GM18873 (cell line): Measurements from ENCODE around the gene ATP5MG.
"Not testable (repeated sequence)": the region's sequence is repeated elsewhere in the genome, so short reads cannot be mapped to it uniquely, and the experiment has no call there.

ENCODE experiments used
- ATAC-seq: cut with Tn5 transposase; IDR thresholded peaks from one replicate; pipeline ENCODE4 v1.9.1; 2021; ENCODE audit warnings: mild to moderate bottlenecking, moderate library complexity, moderate number of reproducible peaks; ENCODE audit not compliant: unreplicated experiment, low FRiP score

ATP5MG gene, protein sequence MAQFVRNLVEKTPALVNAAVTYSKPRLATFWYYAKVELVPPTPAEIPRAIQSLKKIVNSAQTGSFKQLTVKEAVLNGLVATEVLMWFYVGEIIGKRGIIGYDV

DNA sequence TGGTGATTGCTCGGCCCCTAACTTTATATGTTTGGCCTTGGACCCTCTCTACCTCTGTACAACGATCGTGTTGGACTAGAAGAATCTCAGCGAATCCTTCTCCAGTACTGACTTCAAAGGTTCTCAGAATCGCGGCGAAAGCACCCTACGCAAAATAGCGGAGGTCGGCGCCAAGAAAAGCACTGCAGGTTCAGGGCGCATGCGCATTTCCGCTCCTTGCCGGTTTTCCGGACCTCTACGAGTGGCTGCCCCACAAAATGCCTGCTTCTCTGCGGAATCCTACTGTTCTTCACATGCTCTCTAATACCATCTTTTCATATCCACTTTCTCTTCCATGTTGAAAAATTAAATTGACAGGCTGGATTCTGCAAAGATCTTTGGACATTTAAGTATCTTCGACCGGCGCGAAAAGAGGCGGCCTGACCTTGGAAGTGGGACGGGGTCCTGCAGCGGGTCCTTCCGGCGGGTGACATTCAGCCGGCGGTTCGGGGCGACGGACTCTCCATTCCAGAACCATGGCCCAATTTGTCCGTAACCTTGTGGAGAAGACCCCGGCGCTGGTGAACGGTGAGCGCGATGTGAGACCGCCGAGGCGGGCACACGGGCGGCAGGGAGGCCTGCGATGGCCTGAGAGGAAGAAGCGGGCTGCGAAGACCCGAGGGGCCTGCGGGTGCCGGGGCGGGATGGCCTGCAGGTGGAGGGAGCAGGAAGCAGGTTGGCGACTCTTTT, at the start of gene ATP5MG:
Gene ATP5MG (plus strand): TSS at position 456 of the 729 bp plus-strand sequence. CDS start 60 bp downstream, at position 516.
- peak; percentile 46 for ATAC-seq

DNA sequence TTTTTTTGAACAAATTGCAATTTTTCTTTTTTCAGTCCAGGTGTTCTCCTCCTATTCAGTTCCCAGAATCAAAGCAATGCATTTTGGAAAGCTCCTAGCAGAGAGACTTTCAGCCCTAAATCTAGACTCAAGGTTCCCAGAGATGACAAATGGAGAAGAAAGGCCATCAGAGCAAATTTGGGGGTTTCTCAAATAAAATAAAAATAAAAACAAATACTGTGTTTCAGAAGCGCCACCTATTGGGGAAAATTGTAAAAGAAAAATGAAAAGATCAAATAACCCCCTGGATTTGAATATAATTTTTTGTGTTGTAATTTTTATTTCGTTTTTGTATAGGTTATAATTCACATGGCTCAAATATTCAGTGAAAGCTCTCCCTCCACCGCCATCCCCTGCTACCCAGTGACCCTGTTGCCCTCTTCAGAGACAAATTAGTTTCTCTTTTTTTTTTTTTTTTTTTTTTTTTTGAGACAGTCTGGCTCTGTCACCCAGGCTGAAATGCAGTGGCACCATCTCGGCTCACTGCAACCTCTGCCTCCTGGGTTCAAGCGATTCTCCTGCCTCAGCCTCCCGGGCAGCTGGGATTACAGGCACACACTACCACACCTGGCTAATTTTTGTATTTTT, 48.2 kb upstream of the ATP5MG start:
- ATAC-seq = no peak

DNA sequence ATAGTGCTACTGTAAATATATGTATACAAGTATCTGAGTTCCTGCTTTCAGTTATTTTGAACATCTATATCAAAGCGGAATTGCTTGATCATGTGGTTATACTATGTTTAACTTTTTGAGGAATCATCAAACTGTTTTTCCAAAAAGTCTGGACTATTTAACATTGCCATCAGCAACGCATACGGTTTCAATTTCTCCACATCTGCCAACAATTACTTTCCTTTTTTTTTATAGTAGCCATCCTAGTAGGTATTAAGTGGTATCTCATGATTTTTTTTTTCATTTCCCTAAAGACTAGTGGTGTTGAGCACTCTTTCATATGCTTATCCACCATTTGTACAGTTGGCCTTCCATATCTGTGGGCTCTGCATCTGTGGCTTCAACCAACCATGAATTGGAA, 43.3 kb upstream of the ATP5MG start:
- no peak for ATAC-seq

DNA sequence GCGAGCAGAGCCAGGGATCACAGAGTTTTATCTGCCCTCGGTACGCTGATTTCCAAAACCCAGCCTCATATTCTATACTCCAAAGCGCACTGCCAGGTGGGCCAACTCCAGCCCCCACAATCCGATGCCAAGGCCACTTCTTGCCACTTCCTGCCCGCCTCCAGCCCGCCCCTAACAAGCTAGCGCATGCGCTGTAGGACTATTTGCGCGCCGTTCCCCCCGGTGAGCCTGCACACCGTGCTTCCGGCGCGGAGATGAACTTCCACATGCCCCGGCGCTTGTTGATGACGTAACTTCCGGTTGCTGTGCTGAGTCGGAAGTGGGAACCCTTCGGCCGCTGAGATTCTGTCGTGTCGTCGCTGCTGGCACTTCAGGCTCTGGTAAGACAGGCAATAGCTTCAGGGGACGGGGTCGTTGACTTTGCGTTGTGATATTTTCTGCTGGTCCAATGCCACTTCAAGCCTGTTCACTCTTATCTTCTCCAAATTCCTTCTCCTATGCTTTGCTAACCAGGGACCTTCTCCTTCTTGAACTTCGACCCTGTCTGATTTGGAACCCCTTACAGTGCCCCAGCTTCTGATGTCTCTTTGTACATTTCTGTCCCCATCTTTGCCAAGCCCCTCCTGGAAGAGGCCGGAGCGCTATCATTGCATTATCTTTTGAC, 42.0 kb upstream of the ATP5MG start, which contains the start of gene UBE4A:
Gene UBE4A (plus strand): TSS at position 306 of the 664 bp plus-strand sequence. CDS start 5,481 bp downstream, outside the sequence.
- ATAC-seq = peak; percentile 77

DNA sequence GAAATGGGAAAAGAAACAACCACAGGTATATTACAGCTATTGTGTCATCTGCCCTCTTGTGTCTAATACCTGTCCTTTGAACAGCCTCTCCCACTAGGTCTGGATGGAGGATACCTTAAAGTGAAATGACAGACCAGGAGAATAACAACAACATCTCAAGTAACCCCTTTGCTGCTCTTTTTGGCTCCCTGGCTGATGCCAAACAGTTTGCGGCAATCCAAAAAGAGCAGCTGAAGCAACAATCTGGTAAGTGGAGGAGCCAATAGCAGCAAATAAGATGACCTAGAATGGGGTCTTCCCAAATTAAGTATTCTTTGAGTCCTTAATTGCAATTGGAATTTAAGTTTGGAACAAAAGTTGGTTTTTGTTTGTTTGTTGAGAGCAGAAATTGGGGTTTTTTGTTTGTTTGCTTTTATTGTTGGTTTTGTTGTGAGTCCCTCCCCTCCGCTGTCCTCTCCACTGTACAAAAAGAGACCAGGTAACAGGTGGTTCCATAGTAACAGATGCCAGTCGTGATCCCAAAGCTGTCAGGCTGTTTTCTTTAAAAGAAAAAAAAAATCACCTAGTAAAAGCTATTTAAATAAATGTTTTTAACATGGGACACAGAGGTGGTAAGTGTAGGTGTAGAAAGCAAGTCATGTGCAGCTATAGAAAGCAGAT, 36.3 kb upstream of the ATP5MG start:
- ATAC-seq = no peak

DNA sequence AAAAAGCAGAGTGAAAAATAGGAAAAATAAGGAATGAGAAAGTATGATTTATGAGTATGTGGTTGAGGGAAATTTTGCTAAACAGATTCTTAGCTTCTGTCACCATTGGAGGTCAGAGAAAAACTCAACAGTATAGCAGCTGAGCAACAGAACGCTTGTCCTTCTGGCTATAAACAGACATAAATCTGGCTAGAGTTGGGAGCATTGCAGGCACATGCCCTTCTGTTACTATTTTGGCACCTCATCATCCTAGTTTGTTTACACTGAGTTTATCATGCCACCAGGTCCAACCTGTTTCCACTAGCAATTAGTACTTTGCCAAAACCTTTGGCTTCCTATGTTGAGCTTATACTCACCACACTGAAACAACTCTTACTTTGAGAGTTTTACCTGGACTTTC, 35.1 kb upstream of the ATP5MG start:
- ATAC-seq = no peak

DNA sequence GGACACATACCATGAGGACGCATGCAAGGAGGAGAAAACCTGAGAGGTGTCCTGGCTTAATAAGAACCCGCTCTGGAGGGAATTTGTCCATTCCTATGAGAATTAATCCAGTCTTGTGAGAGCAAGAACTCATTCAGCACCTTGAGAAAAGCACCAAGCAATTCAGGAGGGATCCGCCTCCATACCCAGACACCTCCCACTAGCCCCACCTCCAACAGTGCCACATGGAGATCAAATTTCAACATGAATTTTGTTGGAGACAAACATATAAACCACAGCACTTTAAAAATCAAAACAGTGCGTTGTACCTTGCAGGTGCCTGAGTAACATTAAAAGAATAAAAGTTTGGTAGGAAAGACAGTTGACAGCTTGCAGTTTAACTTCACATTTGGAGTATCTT, 30.6 kb upstream of the ATP5MG start:
- ATAC-seq = no peak

DNA sequence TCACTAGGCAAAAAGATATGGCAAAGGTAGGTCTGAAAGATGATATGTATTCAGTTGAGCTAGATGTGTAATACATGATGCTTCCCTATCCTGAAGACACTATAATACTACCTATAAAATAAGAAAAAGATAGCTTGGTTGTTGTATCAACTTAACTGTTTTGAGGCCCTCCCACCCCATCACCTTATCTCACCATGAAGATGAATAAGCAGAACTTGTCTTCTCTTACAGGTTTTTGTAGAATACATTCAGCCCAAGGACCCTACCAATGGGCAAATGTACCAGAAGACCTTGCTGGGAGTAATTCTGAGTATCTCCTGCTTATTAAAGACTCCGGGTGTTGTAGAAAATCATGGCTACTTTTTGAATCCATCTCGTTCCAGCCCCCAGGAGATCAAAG, 28.1 kb upstream of the ATP5MG start:
- ATAC-seq = no peak

DNA sequence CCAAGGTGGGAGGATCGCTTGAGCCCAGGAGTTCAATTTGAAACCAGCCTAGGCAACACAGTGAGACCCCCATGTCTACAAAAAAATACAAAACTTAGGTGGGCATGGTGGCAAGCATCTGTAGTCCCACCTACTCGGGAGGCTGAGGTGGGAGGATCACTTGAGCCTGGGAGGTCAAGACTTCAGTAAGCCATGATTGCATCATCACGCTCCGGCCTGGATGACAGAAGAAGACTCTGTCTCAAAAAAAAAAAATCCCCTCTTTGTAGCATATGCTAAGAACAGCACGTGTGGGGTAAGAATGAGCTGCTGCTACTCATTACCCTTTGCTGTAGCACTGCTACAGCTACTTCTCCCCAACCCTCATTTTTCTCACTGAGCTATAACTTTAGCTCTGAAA, 27.5 kb upstream of the ATP5MG start:
- no peak for ATAC-seq

DNA sequence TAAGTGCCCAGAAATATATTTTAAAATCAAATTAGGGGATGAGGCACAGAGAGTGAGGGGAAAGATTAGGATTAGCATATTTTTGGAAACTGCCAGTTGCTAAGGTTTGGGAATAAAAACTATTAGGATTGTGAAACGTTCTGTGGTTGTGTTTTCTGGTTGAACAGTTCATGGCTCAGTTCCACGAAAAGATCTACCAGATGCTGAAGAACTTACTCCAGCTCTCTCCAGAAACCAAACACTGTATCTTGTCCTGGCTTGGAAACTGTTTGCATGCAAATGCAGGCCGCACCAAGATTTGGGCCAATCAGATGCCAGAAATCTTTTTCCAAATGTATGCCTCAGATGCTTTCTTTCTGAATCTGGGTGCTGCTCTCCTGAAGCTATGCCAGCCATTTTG, 26.7 kb upstream of the ATP5MG start:
- ATAC-seq = no peak

DNA sequence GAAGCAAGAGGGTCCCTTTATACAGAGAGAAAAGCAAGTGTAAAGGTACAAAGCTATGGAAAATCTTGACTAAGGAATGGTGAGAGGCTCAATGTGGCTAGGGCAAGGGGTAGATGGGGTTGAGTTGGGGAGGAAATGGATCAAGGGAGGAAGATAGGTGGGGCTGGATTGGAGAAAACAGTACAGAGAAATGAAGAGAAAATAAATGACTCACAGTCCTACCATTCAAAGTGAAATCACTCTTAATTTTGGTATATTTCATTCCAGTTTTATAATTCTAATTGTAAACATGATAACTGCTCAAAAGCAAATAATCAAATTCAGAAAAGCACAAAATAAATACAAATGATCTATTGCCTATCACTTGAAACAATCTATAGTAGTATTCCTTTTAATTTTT, 25.4 kb upstream of the ATP5MG start:
- no peak for ATAC-seq

DNA sequence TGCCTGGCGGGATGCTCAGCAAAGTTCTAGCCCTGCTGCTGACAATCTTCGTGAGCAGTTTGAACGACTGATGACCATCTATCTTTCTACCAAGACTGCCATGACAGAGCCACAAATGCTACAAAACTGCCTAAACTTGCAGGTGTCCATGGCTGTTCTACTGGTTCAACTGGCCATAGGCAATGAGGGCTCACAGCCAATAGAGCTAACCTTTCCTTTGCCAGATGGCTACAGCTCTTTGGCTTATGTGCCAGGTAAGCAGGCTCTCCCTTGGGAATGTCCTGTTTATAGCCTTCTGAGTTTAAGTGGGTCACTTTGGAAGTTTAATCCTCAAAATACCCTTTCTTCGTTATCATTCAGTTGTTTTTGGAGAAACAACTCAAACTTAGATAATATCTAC, 21.9 kb upstream of the ATP5MG start:
- no peak for ATAC-seq

DNA sequence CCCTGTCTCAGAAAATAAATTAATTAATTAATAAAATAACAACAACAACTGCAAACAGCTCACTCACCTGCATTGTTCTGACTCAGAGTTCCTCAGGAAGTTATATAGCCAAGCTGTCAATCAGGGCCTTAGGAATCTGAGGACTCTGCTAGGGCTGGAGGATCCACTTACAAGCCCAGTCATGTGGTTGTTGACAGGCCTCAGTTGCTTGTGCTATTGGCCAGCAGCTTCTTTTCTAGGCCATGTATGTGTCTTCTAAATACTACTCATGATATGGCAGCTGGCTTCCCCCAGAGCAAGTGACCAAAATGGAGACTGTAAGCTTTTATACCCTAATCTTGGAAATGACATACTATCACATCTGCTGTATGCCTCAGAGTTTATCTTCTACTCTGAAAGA, 20.8 kb upstream of the ATP5MG start:
- no peak for ATAC-seq

DNA sequence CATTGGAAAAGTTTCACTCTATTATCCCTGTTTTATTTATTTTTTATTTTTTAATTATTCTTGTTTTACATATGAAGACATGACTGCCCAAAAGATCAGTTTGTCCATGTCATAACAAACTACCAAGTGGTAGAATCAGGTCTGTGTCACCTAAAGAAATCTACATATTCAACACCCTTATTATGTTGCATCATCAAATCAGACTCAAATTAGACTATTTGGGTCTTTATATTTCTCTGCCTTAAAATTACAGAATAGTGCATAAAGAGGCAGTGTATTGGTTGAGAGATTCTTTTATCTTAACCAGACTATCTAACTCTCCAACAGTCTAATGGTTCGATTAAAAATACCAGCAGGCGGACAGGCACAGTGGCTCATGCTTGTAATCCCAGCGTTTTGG, 18.5 kb upstream of the ATP5MG start:
- no peak for ATAC-seq

DNA sequence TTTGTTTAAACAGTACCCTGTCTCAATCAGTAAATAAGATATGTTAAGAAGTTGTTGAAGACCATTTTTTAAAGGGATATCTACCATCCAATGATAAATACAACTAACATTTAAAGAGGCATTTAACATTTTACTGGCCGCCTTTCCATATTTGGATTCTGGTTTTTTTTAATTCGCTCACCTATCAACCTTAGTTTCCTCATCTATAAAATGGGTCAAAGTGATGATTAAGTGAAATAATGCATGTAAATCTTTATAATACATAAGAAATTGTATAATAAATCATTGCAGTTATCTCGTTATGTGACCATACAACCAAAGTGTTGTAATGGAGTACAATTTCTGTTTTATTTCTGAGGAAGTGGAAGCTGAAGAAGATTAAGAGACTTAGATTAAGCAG, 17.7 kb upstream of the ATP5MG start:
- ATAC-seq = no peak

DNA sequence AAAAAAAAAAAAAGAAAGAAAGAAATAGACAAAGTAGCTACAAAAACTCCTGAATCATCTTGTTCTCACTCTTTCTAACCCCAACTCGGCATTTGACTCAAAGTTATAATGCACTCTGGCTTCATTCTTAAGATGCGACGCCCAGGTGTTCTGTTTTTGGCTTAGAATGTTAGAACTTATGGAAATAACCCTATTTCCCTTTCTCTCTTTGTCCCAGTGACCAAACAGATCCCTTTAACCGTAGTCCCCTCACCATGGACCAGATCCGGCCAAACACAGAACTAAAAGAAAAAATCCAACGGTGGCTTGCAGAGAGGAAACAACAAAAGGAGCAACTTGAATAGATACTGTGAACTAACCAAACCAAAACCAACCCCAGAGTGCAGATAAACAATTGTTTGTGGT, 5.3 kb upstream of the ATP5MG start:
- ATAC-seq = no peak

DNA sequence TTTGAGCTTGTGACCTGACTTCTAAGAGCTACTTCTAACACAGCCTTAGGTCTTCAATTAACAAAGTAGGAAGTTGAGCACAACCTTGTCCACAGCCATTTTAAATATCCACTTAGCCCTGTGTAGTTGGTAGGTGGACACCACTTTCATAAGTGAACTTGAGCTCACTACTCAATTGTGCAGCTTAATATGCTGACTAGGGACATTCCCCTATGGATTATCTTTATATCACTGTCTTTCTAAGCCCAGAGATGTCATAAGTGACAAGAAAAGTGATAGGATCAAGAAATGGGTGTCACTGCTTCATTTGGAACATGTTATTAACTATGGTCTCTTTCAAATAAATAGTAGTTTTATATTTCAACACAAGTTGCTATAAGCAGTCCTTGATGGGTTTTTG, 4.0 kb upstream of the ATP5MG start:
- no peak for ATAC-seq

DNA sequence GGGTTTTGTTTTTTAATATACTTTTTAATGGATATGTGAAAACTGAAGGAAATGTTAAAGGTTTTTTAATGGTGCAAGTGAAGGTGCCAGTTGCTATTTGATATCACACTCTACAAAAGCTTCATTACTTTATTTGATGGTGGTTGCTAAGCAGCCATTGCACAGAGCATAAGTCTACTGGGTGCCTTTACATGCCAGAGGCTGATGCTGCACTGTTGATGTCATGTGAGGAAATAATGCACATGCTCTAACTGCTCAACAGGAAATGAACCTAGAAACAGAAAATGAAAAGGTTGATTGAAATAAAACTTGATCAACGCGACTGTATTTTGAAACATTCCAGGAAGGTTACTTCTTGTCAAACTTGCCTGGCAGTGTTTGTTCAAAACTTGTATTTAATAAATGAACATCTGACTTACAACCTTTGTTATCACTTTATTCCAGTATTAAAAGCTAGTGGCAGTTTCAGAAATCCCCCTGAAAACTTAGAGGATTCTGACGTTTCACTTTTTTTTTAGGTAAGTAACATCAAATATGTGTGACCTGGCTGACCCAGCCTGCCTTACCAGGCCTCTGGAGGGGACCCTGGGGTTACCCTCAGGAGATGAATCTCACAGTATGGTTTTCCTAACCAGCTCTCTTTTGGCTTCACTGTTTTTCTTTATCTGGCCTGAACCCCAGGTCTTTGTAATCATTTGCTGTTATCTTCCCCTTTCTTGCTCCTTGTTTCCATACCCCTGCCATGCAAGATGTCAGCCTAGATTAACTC, 2.4 kb upstream of the ATP5MG start:
- no peak for ATAC-seq

DNA sequence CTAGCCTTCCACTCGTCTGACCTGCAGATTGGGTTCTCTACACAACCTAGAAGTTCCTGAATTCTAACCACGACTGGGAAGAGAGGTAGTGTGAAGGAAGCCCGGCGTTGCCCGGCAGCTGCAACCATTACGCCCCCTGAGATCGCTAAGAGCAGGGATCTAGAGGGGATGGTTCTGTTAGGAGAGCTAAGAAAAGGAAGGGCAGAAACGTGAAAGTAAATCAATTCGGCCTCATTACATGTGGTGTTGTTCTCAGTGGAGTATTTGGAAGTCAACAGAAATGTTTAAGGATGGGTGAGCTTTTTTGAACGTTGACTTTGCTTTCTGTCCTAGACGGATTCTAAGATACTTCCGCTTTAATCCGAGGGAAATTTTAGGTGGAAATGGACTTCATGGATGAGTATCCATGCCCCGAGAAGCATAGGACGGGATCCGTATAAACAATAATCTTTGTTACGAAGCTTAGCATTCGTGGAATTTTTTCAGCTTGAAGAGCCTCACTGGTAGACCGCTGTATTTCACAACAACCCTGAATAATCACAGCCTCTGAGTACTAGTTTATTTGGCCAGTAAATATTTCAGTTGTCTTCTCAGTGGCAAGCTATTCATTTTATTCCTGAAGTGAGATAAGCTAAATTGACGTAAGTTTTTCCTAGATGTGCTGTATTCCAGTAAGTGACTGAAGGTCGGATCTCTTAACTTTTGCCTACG, 629 bp downstream of the ATP5MG start:
- no peak for ATAC-seq

DNA sequence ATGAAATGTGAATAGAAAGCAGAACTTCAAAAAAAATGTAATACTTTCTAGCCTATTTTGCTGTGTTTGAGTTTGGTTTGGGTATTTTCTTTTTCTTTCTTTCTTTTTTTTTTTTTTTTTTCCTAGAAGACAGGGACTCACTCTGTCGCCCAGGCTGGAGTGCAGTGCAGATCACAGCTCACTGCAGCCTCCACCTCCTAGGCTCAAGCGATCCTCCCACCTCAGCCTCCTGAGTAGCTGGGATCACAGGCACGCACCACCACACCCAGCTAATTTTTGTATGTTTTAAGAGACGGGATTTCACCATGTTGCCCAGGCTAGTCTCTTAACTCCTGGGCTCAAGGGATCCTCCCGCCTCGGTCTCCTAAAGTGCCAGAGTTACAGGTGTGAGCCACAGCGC, 1.2 kb downstream of the ATP5MG start:
- not testable (repeated sequence) for ATAC-seq
